Neural cell (in vitro differentiated cells): ENCODE data around the gene PLA2G2D.

Source experiments
- EZH2 ChIP-seq: fragments of 200-600, 300-800 bp; shearing (Covaris generic), sonication (generic); IDR thresholded peaks from 2 replicates; pipeline ENCODE4 v1.6.1; 2014; ENCODE audit warnings: antibody characterized with exemption, low read length, borderline replicate concordance, mild to moderate bottlenecking; ENCODE audit not compliant: insufficient read depth, poor library complexity, severe bottlenecking
- TAF1 ChIP-seq: IDR thresholded peaks from 2 replicates; pipeline ENCODE4 v1.6.1; 2012; ENCODE audit warnings: low read depth
- TF ChIP-seq, protein P1 (sequence below): fragments of 450-650 bp; IDR thresholded peaks from 2 replicates; pipeline ENCODE4 v1.5.1; 2014; ENCODE audit warnings: antibody characterized with exemption, mild to moderate bottlenecking, moderate library complexity; ENCODE audit not compliant: poor library complexity, severe bottlenecking

DNA sequence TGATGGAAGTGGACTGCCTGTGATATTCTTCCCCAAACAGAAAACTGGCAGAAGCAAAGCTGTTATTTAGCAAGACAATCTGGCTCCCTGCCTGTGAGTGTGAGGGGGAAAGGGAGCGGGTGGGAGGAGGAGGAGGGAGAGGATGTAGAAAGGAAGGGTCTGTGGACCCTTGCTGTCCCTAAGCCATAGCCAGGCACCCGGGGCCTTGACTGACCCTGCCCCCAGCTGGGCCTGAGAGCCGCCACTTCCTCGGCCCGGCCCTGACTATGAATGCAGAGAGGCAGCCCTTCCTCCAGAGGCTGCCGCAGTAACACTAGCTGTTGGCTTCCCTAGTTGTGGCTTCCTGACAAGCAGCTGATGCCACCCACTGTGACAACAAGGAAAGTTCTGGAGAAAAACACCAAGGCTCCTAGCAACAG is 33.7 kb upstream of the PLA2G2D start:
- TF ChIP-seq, protein P1, sequence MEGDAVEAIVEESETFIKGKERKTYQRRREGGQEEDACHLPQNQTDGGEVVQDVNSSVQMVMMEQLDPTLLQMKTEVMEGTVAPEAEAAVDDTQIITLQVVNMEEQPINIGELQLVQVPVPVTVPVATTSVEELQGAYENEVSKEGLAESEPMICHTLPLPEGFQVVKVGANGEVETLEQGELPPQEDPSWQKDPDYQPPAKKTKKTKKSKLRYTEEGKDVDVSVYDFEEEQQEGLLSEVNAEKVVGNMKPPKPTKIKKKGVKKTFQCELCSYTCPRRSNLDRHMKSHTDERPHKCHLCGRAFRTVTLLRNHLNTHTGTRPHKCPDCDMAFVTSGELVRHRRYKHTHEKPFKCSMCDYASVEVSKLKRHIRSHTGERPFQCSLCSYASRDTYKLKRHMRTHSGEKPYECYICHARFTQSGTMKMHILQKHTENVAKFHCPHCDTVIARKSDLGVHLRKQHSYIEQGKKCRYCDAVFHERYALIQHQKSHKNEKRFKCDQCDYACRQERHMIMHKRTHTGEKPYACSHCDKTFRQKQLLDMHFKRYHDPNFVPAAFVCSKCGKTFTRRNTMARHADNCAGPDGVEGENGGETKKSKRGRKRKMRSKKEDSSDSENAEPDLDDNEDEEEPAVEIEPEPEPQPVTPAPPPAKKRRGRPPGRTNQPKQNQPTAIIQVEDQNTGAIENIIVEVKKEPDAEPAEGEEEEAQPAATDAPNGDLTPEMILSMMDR = no peak
- TF ChIP-seq EZH2 (no peak), TAF1 (no peak)
